Measurements from ENCODE around the gene LCP2. TPM values are rescaled to one million over a fixed set of nuclear protein-coding genes. Genes with fewer than 3 reads are reported as not detected.

LCP2 gene
- total RNA-seq, 2 donors from 2014 or later: 1.6 to 2.6 TPM

DNA sequence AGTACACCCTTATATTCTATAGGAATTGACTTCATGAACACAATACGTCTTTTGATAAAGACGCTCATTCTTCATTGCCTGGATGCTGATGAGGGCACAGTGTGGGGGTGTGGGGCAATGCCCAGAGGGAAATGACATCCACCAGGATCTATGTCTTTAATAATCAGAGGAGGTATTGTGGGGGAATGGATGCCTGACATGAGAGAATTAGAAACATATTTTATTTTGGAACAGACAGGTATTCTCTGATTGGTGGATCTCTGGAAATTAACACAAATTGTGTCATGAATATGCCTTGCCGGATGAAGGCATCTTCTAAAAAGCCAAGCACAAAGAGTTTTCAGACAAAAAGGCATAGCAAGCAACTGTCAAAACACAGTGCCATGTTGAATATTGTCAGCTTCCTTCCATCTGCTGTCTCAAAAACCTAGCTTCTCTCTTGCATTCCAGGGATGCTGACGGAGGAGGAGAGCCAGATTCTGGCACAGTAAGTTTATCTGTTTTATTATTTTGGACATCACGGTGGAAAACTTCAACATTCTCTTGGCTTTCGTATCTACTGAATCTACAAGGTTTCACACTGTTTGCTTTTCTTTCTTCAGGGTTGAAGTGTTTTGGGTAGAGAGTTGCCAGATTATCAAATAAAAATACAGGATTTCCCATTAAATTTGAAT, 68.7 kb downstream of the LCP2 start:
- no peak for ATAC-seq
- H3K27ac ChIP-seq: no peak overlapping the region

GRCh38 chr5:170226661-170227060, 70.9 kb downstream of the LCP2 start:
- Histone ChIP-seq H3K27me3 (no peaks in the 10 kb centered on the region), H3K9me3 (no peaks in the 10 kb centered on the region), H3K4me3 (no peak overlapping the region), H3K36me3 (replicated peaks in 1 of 2; ENCODE audit: insufficient read depth in 1 of 2, low read depth in 2 of 2) (no peaks in the 10 kb centered on the region), H3K27ac (no peak overlapping the region), H3K4me1 (no peaks in the 10 kb centered on the region)
- no peak for DNase-seq
- intact Hi-C loops (cut with DNase I): loop anchor here (10.0 kb wide), 1 partner anchor 188 kb away; no protein-coding TSS in a partner anchor
- no peak for ATAC-seq
- WGBS, 2 donors: 40 to 54% methylated on average over 2 of the region's 2 CpGs
- TF ChIP-seq, protein P1, sequence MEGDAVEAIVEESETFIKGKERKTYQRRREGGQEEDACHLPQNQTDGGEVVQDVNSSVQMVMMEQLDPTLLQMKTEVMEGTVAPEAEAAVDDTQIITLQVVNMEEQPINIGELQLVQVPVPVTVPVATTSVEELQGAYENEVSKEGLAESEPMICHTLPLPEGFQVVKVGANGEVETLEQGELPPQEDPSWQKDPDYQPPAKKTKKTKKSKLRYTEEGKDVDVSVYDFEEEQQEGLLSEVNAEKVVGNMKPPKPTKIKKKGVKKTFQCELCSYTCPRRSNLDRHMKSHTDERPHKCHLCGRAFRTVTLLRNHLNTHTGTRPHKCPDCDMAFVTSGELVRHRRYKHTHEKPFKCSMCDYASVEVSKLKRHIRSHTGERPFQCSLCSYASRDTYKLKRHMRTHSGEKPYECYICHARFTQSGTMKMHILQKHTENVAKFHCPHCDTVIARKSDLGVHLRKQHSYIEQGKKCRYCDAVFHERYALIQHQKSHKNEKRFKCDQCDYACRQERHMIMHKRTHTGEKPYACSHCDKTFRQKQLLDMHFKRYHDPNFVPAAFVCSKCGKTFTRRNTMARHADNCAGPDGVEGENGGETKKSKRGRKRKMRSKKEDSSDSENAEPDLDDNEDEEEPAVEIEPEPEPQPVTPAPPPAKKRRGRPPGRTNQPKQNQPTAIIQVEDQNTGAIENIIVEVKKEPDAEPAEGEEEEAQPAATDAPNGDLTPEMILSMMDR (IDR thresholded peaks at IDR 0.05): no peak
- TF ChIP-seq POLR2A (IDR thresholded peaks at IDR 0.05): no peak

More for the DNA sequence above, 68.7 kb downstream of the LCP2 start:
- Histone ChIP-seq H3K4me3 (no peak overlapping the region), H3K36me3 (replicated peaks in 1 of 2; ENCODE audit: insufficient read depth in 1 of 2, low read depth in 2 of 2) (no peaks in the 10 kb centered on the region), H3K27me3 (no peaks in the 10 kb centered on the region), H3K4me1 (no peaks in the 10 kb centered on the region), H3K9me3 (no peaks in the 10 kb centered on the region)
- WGBS, 2 donors: 68 to 69% methylated on average over 6 of the region's 6 CpGs
- intact Hi-C loops (cut with DNase I): loop anchor here (10.0 kb wide), 1 partner anchor 186 kb away; no protein-coding TSS in a partner anchor
- no peak for TF ChIP-seq POLR2A (IDR thresholded peaks at IDR 0.05)
- TF ChIP-seq, protein P1 (IDR thresholded peaks at IDR 0.05): no peak
- DNase-seq: no peak

DNA sequence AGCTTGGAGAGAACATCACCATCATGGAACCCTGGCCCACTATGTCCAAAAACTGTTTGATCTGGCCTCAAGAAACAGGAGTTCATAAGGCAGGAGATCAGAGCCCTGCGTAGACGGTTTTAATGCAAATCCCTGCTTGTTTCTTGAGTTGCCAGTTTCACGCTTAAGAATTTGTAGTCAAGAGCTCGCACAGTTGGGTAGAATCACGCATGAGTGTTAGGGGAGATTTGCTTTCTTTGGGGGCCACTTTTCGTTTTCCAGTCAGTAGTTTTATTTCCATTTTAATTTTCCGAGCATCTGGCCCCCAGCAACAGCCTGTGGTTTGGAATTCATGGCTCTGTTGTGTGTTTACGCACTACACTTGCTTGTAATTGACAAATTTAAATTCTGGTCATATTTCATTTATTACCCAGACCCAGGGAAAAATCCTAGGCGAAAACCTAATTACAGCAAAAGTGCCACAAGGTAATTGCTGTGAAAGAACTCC, 71.4 kb downstream of the LCP2 start:
- Histone ChIP-seq H3K4me3 (no peak overlapping the region), H3K27ac (no peak overlapping the region), H3K9me3 (no peaks in the 10 kb centered on the region), H3K4me1 (no peaks in the 10 kb centered on the region), H3K27me3 (no peaks in the 10 kb centered on the region), H3K36me3 (replicated peaks in 1 of 2; ENCODE audit: insufficient read depth in 1 of 2, low read depth in 2 of 2) (no peaks in the 10 kb centered on the region)
- ATAC-seq (no peak), DNase-seq (no peak)
- intact Hi-C loops (cut with DNase I): loop anchor here (10.0 kb wide), 1 partner anchor 189 kb away; no protein-coding TSS in a partner anchor
- TF ChIP-seq, protein P1 (IDR thresholded peaks at IDR 0.05): no peak
- TF ChIP-seq POLR2A (IDR thresholded peaks at IDR 0.05): no peak
- WGBS, 2 donors: 70 to 72% methylated on average over 9 of the region's 9 CpGs

- DNase-seq: peak; percentile 63 to 78 (median 72)
- WGBS, 2 donors: 47 to 49% methylated on average over 7 of the region's 7 CpGs
- TF ChIP-seq POLR2A (IDR thresholded peaks at IDR 0.05): no peak
- TF ChIP-seq, protein P1 (IDR thresholded peaks at IDR 0.05): peak; percentile 40 to 79 (median 67)
- no peak overlapping the region for H3K4me3 ChIP-seq
- no peaks in the 10 kb centered on the region for H3K27me3 ChIP-seq
- peak; percentile 42 for ATAC-seq
- no peak overlapping the region for H3K27ac ChIP-seq
- no peaks in the 10 kb centered on the region for H3K4me1 ChIP-seq
- H3K36me3 ChIP-seq (replicated peaks in 1 of 2; ENCODE audit: insufficient read depth in 1 of 2, low read depth in 2 of 2): no peaks in the 10 kb centered on the region
- no peaks in the 10 kb centered on the region for H3K9me3 ChIP-seq
- intact Hi-C loops (cut with DNase I): loop anchor here (10.0 kb wide), 1 partner anchor 189 kb away; no protein-coding TSS in a partner anchor
Measured at GRCh38 chr5:170225326-170226128, 72.0 kb downstream of the LCP2 start.
